GM12801 (cell line): ENCODE measurements around the gene ARHGEF17.

Experiments used
- TF ChIP-seq, protein P1 (sequence below): IDR thresholded peaks from one replicate; pipeline ENCODE4 v1.5.1; 2011; ENCODE audit warnings: control low read depth; ENCODE audit not compliant: insufficient read length; ENCODE audit errors: extremely low read depth

The ARHGEF17 gene

DNA sequence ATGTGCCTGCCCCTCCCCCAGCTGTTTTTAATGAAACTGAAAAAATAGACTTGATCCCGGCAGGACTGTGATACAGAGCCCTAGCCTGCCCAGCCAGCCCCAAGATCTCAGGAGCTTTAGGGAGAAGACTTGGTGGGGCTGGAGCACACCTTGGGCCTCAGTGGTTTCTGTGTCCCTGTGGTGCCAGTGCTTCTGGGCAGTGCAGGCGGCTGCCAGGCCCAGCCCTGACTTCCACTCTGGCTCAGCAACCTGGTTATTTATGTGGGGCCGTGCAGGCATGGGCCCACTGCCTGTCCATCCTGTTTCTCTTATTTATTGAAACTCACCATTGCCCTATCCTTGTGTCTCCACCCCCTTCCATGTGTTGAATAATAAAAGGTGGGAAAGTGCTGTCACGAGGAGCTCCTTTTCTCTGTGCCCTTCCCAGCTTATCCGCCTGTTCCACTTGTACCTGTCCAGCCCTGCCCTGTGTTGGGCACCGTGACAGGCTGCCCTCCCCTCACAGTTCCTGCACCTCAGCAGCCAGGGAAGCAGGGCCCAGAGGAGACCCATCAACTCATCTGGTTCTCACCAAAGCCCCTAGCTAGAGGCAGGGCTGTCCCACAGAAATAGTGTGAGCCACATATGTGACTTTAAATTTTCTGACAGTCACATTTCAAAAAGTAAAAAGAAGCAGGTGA, 88.3 kb downstream of the ARHGEF17 start:
- TF ChIP-seq, protein P1, sequence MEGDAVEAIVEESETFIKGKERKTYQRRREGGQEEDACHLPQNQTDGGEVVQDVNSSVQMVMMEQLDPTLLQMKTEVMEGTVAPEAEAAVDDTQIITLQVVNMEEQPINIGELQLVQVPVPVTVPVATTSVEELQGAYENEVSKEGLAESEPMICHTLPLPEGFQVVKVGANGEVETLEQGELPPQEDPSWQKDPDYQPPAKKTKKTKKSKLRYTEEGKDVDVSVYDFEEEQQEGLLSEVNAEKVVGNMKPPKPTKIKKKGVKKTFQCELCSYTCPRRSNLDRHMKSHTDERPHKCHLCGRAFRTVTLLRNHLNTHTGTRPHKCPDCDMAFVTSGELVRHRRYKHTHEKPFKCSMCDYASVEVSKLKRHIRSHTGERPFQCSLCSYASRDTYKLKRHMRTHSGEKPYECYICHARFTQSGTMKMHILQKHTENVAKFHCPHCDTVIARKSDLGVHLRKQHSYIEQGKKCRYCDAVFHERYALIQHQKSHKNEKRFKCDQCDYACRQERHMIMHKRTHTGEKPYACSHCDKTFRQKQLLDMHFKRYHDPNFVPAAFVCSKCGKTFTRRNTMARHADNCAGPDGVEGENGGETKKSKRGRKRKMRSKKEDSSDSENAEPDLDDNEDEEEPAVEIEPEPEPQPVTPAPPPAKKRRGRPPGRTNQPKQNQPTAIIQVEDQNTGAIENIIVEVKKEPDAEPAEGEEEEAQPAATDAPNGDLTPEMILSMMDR: no peak

DNA sequence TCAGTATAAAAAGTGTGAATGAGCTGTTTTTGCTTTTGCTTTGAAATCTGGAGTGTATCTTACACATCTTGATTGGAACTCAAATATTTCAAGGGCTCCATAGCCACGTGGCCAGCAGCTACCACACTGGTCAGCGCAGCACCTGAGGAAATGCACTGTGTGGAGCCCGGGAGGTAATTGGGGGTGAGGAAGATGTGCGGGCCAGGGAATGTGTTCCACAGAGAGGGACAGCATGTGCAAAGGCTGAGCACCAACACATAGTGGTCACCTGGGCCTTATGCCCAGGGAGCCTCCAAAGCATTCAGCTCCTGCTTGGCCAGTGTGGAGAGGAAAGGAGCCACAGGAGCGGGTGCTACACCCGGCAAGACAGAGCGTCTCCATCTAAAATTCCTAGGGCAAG, 88.9 kb downstream of the ARHGEF17 start:
- TF ChIP-seq, protein P1: no peak

DNA sequence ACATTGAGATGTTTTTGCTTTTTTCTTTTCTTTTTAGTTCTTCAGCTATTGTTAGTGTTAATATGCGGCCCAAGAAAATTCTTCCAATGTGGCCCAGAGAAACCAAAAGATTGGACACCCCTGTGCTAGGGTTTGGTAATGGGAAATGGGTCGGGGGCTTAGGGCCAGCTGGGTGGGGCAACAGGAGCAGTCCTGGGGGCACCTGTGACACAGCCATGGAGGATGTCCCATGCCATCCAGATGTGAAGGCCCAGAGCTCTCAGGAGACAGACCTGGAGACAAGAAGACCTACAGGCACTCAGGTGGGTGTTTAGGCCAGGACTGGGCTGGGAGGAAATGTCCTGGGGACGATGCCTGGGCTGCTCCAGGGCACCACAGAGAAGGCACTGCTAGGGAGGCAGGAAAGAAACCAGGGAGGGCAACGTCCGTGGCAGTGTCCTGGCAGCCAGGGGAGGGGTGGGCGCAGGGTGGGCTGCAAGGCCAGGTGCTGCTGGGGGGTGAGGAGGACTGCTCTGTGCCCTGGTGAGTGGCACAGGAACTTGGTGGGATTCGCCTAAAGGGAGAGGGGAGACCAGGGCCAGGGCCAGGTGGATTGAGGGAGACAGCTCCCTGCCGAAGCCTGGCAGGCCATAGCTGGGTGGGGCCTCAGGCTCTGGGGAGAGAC, 89.5 kb downstream of the ARHGEF17 start:
- TF ChIP-seq, protein P1: no peak

GRCh38 chr11:73398132-73398526, 90.1 kb downstream of the ARHGEF17 start:
- TF ChIP-seq, protein P1: no peak

DNA sequence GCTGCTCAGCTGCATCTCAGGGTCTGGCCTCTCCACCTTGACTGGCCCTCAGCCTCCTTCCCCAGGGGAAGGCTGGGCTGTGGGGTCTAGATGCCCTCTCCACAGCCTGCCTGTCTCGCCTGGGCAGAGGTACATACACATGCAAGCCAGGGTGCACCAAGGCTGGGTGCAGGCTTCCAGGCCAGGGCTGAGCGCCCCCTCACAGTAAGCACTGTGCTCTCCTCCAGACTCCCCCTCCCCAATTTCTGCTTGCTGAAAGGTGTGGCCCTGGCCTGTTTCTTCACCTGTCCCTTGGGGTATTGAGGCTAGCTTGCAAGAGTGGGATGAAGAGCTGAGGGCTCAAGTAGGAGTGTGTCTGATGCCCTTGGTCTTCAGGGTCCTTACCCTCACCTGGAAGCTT, 90.6 kb downstream of the ARHGEF17 start:
- TF ChIP-seq, protein P1: no peak

- TF ChIP-seq, protein P1: no peak
These were observed 91.1 kb downstream of the ARHGEF17 start for GRCh38 chr11:73399159-73399590.

DNA sequence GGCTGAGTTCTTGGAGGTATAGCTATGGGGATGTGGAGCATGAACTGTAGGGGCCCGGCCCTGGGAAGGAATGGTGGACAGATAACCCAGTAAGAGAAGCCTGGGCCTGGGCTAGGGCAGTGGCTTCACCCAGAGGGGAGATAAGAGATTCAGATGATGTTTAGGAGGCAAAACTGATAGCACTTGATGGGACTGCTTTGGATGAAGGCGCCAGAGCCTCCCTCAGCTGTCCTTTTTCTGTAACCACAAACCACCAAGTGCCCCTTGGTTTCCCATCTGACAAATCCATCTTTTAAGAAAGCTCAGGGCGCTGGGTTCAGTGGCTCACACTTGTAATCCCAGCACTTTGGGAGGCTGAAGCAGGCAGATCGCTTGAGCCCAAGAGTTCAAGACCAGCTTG, 91.6 kb downstream of the ARHGEF17 start:
- TF ChIP-seq, protein P1: no peak
